Suprapubic skin (tissue), 4 donors: ENCODE measurements around the gene NCBP1.

Source experiments
- EP300 ChIP-seq: sonication (generic); formaldehyde crosslinking; IDR thresholded peaks from one replicate; pipeline ENCODE4 v1.6.1; 2017; ENCODE audit warnings: antibody characterized with exemption
- POLR2A ChIP-seq, 2 donors: fragments of 450-650 bp; IDR thresholded peaks; one replicate each; pipeline ENCODE4 v1.6.1; 2017; ENCODE audit warnings: antibody characterized with exemption in 2 of 2, mild to moderate bottlenecking in 2 of 2, moderate library complexity in 2 of 2
- POLR2AphosphoS5 ChIP-seq, 3 donors: sonication (generic); formaldehyde crosslinking; IDR thresholded peaks; one replicate each; pipeline ENCODE4 v1.6.1; 2017; ENCODE audit warnings: antibody characterized with exemption in 3 of 3
- TF ChIP-seq, protein P1 (sequence below), 2 donors: fragments of 200-600 bp in 1 of 2; fragments of 450-650 bp in 1 of 2; sonication (generic) in 1 of 2; IDR thresholded peaks; one replicate each; pipeline ENCODE4 v1.5.1; 2016 to 2019; ENCODE audit warnings: antibody characterized with exemption in 2 of 2, mild to moderate bottlenecking in 1 of 2, moderate library complexity in 1 of 2

DNA sequence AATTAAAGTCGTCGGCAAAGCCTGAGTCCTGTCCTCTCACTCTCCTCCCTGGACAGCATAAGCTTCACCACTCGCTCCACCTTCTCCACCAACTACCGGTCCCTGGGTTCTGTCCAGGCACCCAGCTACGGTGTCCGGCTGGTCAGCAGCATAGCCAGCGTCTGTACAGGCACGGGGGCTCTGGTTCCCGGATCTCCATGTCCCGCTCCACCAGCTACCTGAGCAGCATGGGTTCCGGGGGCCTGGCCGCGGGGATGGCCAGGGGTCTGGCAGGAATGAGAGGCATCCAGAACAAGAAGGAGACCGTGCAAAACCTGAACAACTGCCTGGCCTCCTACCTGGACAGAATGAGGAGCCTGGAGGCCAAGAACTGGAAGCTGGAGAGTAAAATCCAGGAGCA, 65.2 kb downstream of the NCBP1 start:
- TF ChIP-seq, protein P1, sequence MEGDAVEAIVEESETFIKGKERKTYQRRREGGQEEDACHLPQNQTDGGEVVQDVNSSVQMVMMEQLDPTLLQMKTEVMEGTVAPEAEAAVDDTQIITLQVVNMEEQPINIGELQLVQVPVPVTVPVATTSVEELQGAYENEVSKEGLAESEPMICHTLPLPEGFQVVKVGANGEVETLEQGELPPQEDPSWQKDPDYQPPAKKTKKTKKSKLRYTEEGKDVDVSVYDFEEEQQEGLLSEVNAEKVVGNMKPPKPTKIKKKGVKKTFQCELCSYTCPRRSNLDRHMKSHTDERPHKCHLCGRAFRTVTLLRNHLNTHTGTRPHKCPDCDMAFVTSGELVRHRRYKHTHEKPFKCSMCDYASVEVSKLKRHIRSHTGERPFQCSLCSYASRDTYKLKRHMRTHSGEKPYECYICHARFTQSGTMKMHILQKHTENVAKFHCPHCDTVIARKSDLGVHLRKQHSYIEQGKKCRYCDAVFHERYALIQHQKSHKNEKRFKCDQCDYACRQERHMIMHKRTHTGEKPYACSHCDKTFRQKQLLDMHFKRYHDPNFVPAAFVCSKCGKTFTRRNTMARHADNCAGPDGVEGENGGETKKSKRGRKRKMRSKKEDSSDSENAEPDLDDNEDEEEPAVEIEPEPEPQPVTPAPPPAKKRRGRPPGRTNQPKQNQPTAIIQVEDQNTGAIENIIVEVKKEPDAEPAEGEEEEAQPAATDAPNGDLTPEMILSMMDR (IDR thresholded peaks at IDR 0.05), result no peak
- TF ChIP-seq POLR2A (IDR thresholded peaks at IDR 0.05) (no peak), POLR2AphosphoS5 (IDR thresholded peaks at IDR 0.05) (no peak), EP300 (no peak)
